CD4-positive, alpha-beta T cell (primary cell): ENCODE results near the gene PAK1. TPM values are rescaled to one million over a fixed set of nuclear protein-coding genes. Genes with fewer than 3 reads are reported as not detected.

ENCODE experiments used
- ATAC-seq: fragments of 200-7000 bp; cut with Tn5 transposase; one replicate; pipeline ENCODE4 v1.10.0; 2022; ENCODE audit warnings: mild to moderate bottlenecking; ENCODE audit not compliant: poor library complexity
- CTCF ChIA-PET: fragments of 350-600 bp; sonication (Branson Sonifier 250); formaldehyde crosslinking; loops from one replicate; lab custom pipeline; 2021; ENCODE audit warnings: antibody characterized with exemption, inconsistent platforms; lab: Charles Lee
- POLR2A ChIA-PET: fragments of 350-600 bp; sonication (Branson Sonifier 250); formaldehyde crosslinking; loops from one replicate; lab custom pipeline; 2021; ENCODE audit warnings: antibody characterized with exemption, inconsistent platforms; lab: Charles Lee
- DNase-seq, 14 experiments: peaks; one replicate each; pipeline ENCODE4 v3.0.0-alpha.2; 2013 to 2020; ENCODE audit warnings: mixed read lengths in 2 of 14
- H3K27ac ChIP-seq, 2 donors: one replicate each; pipeline versions ENCODE4 v1.5.1 to v1.7.0; 2013; ENCODE audit warnings: low read length in 2 of 2, low read depth in 1 of 2, mild to moderate bottlenecking in 1 of 2
- H3K27me3 ChIP-seq, 2 experiments: 1 replicate in 1 of 2; 2 replicates in 1 of 2; pipeline versions ENCODE4 v1.6.1 to v1.7.0; 2013; ENCODE audit warnings: low read length in 2 of 2, control low read depth in 1 of 2, mild to moderate bottlenecking in 1 of 2, moderate library complexity in 1 of 2; ENCODE audit not compliant: insufficient read depth in 2 of 2, control insufficient read depth in 1 of 2
- H3K36me3 ChIP-seq: one replicate; pipeline ENCODE4 v1.6.1; 2013; ENCODE audit warnings: low read length, control low read depth; ENCODE audit not compliant: insufficient read depth
- H3K4me1 ChIP-seq: one replicate; pipeline ENCODE4 v1.6.1; 2013; ENCODE audit warnings: low read length, control low read depth; ENCODE audit not compliant: insufficient read depth
- H3K4me3 ChIP-seq: one replicate; pipeline ENCODE4 v1.5.1; 2013; ENCODE audit warnings: mild to moderate bottlenecking, low read length, moderate library complexity
- H3K9me3 ChIP-seq, 2 experiments: 1 replicate in 1 of 2; 2 replicates in 1 of 2; pipeline versions ENCODE4 v1.6.1 to v1.7.0; 2013; ENCODE audit warnings: low read length in 2 of 2, mild to moderate bottlenecking in 2 of 2, control low read depth in 1 of 2, moderate library complexity in 1 of 2; ENCODE audit not compliant: control insufficient read depth in 1 of 2, insufficient read depth in 1 of 2
- H3K27ac Mint-ChIP-seq: one replicate; pipeline ENCODE4 v1.8.0; 2020; ENCODE audit warnings: mixed read lengths
- H3K27me3 Mint-ChIP-seq: one replicate; pipeline ENCODE4 v1.8.0; 2021; ENCODE audit warnings: mixed read lengths
- H3K36me3 Mint-ChIP-seq: one replicate; pipeline ENCODE4 v1.8.0; 2021; ENCODE audit warnings: low read depth, mixed read lengths
- H3K4me1 Mint-ChIP-seq: one replicate; pipeline ENCODE4 v1.8.0; 2021; ENCODE audit warnings: low read depth, mixed read lengths
- H3K4me3 Mint-ChIP-seq: one replicate; pipeline ENCODE4 v1.8.0; 2020; ENCODE audit warnings: mild to moderate bottlenecking, mixed read lengths
- H3K9me3 Mint-ChIP-seq: one replicate; pipeline ENCODE4 v1.8.0; 2020; ENCODE audit warnings: mixed read lengths
- intact Hi-C, 2 experiments: fragments of 100-400 bp; cut with DNase I in 1 of 2; cut with micrococcal nuclease in 1 of 2; formaldehyde crosslinking; loops; one replicate each; pipeline versions ENCODE4 v1.15.1 to v1.9.0; 2023 to 2025; cut with DNase I, micrococcal nuclease
- total RNA-seq, 174 experiments: library from RNA in 2 of 174; stranded (reverse) in 2 of 174; gene quantifications; one replicate each; pipeline ENCODE4 v1.2.3 and lab custom pipeline; 2021 to 2026
- TF ChIP-seq, protein P1 (sequence below): fragments of 200-600 bp; IDR thresholded peaks from one replicate; pipeline ENCODE4 v1.8.0; 2022; ENCODE audit warnings: antibody characterized with exemption, mild to moderate bottlenecking

Gene PAK1
- total RNA-seq, 2 experiments from 2014 or later: 6.9 to 12.6 TPM

DNA sequence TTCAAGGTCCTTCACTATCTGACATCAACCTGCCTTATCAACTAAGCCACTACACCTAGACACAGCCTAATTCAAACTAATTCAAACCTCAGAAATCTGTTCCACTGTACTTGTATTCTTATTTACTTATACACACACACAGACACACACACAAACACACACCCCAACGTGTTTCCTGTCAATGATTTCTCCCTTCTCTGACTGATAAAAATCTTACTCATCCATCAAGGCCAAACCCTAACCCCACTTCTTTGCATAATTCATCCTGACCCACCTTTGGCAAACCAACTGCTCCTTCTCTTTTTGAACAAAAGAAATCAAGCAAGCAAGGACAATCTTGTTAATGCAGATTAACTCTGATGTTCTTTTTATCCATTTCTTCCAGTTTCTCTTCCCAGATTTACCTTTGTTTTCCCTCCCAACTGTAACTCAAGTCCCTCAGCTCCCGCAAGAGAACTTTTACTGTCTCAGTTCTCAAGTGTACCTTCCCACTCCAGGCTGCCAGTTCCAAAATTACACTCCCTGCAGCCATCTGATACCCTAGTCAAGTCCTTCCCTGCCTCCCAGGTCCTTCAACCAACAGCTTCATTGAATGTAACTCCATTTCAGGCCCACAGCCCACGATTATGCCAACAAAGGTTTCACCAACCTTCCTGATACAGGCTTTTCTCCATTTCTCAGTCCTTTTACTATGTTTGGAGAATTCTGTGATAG is 78.3 kb downstream of the PAK1 start:
- ATAC-seq: no peak
- no peak overlapping the region for H3K27ac ChIP-seq
- CTCF ChIA-PET: interaction anchor here (1.2 kb wide), 1 partner anchor 9 kb away, joined by 3 read pairs; no protein-coding TSS in a partner anchor
- no peaks in the 10 kb centered on the region for H3K27me3 ChIP-seq
- TF ChIP-seq, protein P1, sequence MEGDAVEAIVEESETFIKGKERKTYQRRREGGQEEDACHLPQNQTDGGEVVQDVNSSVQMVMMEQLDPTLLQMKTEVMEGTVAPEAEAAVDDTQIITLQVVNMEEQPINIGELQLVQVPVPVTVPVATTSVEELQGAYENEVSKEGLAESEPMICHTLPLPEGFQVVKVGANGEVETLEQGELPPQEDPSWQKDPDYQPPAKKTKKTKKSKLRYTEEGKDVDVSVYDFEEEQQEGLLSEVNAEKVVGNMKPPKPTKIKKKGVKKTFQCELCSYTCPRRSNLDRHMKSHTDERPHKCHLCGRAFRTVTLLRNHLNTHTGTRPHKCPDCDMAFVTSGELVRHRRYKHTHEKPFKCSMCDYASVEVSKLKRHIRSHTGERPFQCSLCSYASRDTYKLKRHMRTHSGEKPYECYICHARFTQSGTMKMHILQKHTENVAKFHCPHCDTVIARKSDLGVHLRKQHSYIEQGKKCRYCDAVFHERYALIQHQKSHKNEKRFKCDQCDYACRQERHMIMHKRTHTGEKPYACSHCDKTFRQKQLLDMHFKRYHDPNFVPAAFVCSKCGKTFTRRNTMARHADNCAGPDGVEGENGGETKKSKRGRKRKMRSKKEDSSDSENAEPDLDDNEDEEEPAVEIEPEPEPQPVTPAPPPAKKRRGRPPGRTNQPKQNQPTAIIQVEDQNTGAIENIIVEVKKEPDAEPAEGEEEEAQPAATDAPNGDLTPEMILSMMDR: no peak
- Mint-ChIP-seq H3K4me1 (no peaks in the 10 kb centered on the region), H3K27me3 (no peaks in the 10 kb centered on the region), H3K9me3 (no peaks in the 10 kb centered on the region), H3K4me3 (no peak overlapping the region), H3K27ac (no peak overlapping the region), H3K36me3 (peaks cover 9% of the 10 kb centered on the region)
- H3K4me3 ChIP-seq: no peak overlapping the region
- no peaks in the 10 kb centered on the region for H3K4me1 ChIP-seq
- H3K36me3 ChIP-seq: peaks cover 6% of the 10 kb centered on the region
- DNase-seq: no peak
- POLR2A ChIA-PET: no interaction called here
- intact Hi-C loops: no loop called here
- no peaks in the 10 kb centered on the region for H3K9me3 ChIP-seq

DNA sequence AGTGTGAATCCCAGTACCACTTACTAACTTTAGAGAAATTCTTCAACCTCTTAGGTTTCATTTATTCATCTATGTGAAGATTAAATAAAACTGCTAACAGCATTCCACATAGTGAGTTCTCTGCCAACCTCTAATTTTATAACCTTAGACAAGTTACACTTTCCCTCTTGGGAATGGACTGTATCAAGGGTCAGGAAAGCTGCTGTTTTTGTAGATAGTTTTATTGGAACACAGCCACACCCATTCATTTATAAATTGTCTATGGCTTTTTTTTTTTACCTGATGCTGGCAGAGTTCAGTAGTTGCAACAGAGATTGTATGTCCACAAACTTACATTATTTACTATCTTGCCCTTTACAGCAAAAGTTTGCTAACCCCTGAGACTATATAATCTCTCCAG is 81.1 kb downstream of the PAK1 start:
- CTCF ChIA-PET: no interaction called here

DNA sequence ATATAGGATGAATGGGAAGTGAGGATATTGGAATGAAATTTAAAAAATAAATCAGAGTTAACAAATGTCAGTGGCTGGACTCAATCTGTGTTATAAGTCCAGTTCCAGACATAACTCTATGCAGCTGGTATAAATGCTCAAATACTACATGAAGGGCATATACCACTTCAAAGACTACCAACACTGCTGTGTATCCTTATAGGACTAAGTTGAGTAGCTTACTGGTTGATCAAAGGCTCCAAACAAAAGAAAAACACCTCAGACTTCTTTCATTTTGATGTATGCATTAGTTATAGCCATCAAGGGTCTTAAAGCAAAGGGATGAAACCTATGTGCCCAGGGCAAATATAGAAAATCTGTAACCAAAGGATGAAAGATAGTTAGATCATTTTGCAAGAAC is 86.2 kb downstream of the PAK1 start:
- Histone ChIP-seq H3K4me1 (no peaks in the 10 kb centered on the region), H3K36me3 (peaks cover 6% of the 10 kb centered on the region), H3K9me3 (no peaks in the 10 kb centered on the region), H3K4me3 (no peak overlapping the region), H3K27ac (no peak overlapping the region), H3K27me3 (no peaks in the 10 kb centered on the region)
- Mint-ChIP-seq H3K27ac (no peak overlapping the region), H3K4me1 (no peaks in the 10 kb centered on the region), H3K36me3 (peaks cover 20% of the 10 kb centered on the region), H3K27me3 (no peaks in the 10 kb centered on the region), H3K4me3 (no peak overlapping the region), H3K9me3 (no peaks in the 10 kb centered on the region)
- intact Hi-C loops: no loop called here
- DNase-seq (no peak), ATAC-seq (no peak)
- ChIA-PET POLR2A (no interaction called here), CTCF (interaction anchor here (1.1 to 1.5 kb wide), 2 partner anchors 9 to 79 kb away, joined by 3 read pairs; no protein-coding TSS in a partner anchor)
- TF ChIP-seq, protein P1: no peak

More for the DNA sequence above, 81.1 kb downstream of the PAK1 start:
- TF ChIP-seq, protein P1: no peak
- POLR2A ChIA-PET: no interaction called here
- Mint-ChIP-seq H3K27ac (no peak overlapping the region), H3K4me1 (no peaks in the 10 kb centered on the region), H3K4me3 (no peak overlapping the region), H3K9me3 (no peaks in the 10 kb centered on the region), H3K36me3 (peaks cover 14% of the 10 kb centered on the region), H3K27me3 (no peaks in the 10 kb centered on the region)
- H3K27me3 ChIP-seq: no peaks in the 10 kb centered on the region
- H3K4me3 ChIP-seq: no peak overlapping the region
- ATAC-seq (no peak), DNase-seq (no peak)
- H3K36me3 ChIP-seq: peaks cover 6% of the 10 kb centered on the region
- intact Hi-C loops: no loop called here
- H3K9me3 ChIP-seq: no peaks in the 10 kb centered on the region
- H3K4me1 ChIP-seq: no peaks in the 10 kb centered on the region
- H3K27ac ChIP-seq: no peak overlapping the region
